Measurements from ENCODE around the gene MELTF.

The MELTF gene

GRCh38 chr3:196991581-196992460 lies 37.8 kb downstream of the MELTF start:
- DNase-seq: peak in 1 of 2 donors; percentile 29

- DNase-seq: no peak
These were observed 39.0 kb downstream of the MELTF start for GRCh38 chr3:196990601-196991007.

GRCh38 chr3:196989721-196990262 lies 39.8 kb downstream of the MELTF start:
- no peak for DNase-seq

GRCh38 chr3:196988241-196989029 lies 41.2 kb downstream of the MELTF start:
- DNase-seq: no peak

- DNase-seq: no peak
These were observed 42.6 kb downstream of the MELTF start for GRCh38 chr3:196987022-196987421.

- DNase-seq: no peak
These were observed 43.4 kb downstream of the MELTF start for GRCh38 chr3:196985954-196986885.

GRCh38 chr3:196985298-196985697 lies 44.3 kb downstream of the MELTF start:
- no peak for DNase-seq

- DNase-seq: no peak
These were observed 46.4 kb downstream of the MELTF start for GRCh38 chr3:196983186-196983585.

- DNase-seq: no peak
These were observed 48.0 kb downstream of the MELTF start for GRCh38 chr3:196981657-196982056.

GRCh38 chr3:196979545-196979944 lies 50.1 kb downstream of the MELTF start:
- no peak for DNase-seq

- no peak for DNase-seq
These were observed 52.7 kb downstream of the MELTF start for GRCh38 chr3:196976941-196977340.

- no peak for DNase-seq
These were observed 54.3 kb downstream of the MELTF start for GRCh38 chr3:196975349-196975748.

GRCh38 chr3:196974661-196975060 lies 55.0 kb downstream of the MELTF start:
- DNase-seq: no peak

GRCh38 chr3:196971094-196971698 lies 58.4 kb downstream of the MELTF start:
- DNase-seq: no peak

GRCh38 chr3:196970547-196971093 lies 59.0 kb downstream of the MELTF start:
- no peak for DNase-seq

GRCh38 chr3:196969660-196970546 lies 59.7 kb downstream of the MELTF start:
- peak; percentile 12 to 52 for DNase-seq

- peak in 1 of 2 donors; percentile 2 for DNase-seq
These were observed 60.4 kb downstream of the MELTF start for GRCh38 chr3:196969134-196969659.

- peak in 1 of 2 donors; percentile 29 for DNase-seq
These were observed 61.1 kb downstream of the MELTF start, which contains the start of gene PIGZ for GRCh38 chr3:196968233-196969133. Gene PIGZ (minus strand): TSS chr3:196968833. CDS start chr3:196952031, 16,802 bp downstream.

All from hippocampal formation (tissue), 2 donors.